ENCODE measurements around the gene WIPI1.

GRCh38 chr17:68431661-68432071, 25.6 kb downstream of the WIPI1 start:
- no peak for TF ChIP-seq POLR2AphosphoS5 (IDR thresholded peaks at IDR 0.05)
- TF ChIP-seq CTCF (IDR thresholded peaks at IDR 0.05): no peak
- no peak for TF ChIP-seq EP300 (IDR thresholded peaks at IDR 0.05)

Data from gastroesophageal sphincter (tissue), 3 donors.